HG03521 (cell line): ENCODE results near the gene OR2AE1.
"Not testable (repeated sequence)": the region's sequence is repeated elsewhere in the genome, so short reads cannot be mapped to it uniquely, and the experiment has no call there.

Source experiments
- ATAC-seq: cut with Tn5 transposase; IDR thresholded peaks from one replicate; pipeline ENCODE4 v1.9.1; 2021; ENCODE audit warnings: mild to moderate bottlenecking, moderate library complexity; ENCODE audit not compliant: unreplicated experiment

The OR2AE1 gene

DNA sequence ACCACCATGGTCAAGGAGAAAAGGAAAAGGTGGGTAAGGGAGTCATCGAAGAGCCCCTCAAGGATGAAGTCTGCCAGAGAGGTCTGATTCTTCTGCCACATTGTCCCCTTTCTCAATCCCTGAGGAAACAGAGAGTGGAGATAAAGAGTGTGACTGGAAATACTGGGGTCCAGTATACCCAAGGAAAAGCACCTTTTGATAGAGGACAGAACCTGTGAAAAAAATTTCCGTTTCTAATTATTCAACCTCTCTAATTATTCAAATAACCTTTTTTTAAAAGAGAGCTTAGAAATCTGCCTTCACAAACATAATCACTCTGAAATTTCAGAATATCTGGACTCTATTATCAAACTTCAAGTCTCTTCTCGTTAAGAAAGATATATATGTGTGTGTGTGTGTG, at the start of gene OR2AE1:
OR2AE1 (minus strand) TSS at position 101 of the 400 bp plus-strand sequence; CDS start at position 101, 0 bp downstream.
- ATAC-seq = no peak

DNA sequence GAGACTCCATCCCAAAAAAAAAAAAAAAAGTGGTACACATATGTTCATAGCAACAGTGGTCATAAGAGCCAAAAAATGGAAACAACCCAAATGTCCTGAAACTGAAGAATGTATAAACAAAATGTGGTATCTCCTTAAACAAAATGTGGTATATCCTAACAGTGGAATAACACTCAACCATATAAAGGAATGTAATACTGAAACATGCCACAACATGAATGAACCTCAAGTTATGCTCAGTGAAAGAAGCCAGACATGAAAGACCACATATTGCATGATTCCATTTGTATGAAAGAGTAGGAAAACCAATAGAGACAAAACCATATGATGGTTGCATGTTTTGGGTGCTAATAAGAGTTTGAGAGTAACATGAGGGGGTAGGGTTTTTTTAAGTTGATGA, 49.5 kb upstream of the OR2AE1 start:
- ATAC-seq = no peak

DNA sequence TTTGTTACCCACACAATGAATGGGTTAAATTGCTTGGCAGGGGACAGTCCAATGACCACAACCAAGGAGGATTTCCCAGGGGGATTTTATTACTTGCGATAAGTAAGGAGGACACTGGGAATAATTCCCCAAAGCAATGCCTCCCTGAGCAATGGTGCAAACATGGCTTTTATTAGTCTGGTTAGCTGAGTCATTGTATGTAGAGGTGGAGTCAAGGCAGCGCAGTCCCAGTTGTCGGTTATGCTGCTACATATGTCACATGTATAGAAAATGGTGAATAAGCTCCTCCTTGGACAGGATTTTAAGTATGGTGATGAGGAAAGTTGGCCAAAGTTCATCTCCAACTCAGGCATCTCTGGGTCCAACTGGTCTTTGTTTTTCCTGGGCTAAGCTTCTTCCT, 46.4 kb upstream of the OR2AE1 start:
- ATAC-seq = no peak

GRCh38 chr7:99920149-99920548, 43.3 kb upstream of the OR2AE1 start:
- ATAC-seq = no peak

DNA sequence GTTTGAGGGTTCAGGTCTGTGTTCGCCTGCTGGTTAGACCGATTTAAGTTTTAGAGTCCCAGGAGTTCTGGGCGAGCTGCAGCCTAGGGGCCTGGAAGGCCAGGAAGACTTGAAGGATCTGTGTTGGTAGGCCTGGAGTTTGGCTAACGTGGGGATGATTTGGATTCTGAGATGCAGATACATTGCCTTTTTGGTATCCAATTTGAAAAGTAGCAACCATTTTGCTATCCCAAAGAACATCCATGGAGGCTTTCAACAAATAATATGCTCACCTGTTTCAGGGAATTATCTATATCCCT, 42.9 kb upstream of the OR2AE1 start:
- no peak for ATAC-seq

- ATAC-seq = peak; percentile 96
Measured at GRCh38 chr7:99918959-99919813, 42.4 kb upstream of the OR2AE1 start, which contains the start of gene TRIM4. Gene TRIM4, minus strand, starts transcription at chr7:99919530. Its CDS starts 129 bp downstream, at chr7:99919401.

GRCh38 chr7:99910976-99911375, 34.1 kb upstream of the OR2AE1 start:
- no peak for ATAC-seq

GRCh38 chr7:99901581-99901980, 24.7 kb upstream of the OR2AE1 start:
- ATAC-seq = no peak

DNA sequence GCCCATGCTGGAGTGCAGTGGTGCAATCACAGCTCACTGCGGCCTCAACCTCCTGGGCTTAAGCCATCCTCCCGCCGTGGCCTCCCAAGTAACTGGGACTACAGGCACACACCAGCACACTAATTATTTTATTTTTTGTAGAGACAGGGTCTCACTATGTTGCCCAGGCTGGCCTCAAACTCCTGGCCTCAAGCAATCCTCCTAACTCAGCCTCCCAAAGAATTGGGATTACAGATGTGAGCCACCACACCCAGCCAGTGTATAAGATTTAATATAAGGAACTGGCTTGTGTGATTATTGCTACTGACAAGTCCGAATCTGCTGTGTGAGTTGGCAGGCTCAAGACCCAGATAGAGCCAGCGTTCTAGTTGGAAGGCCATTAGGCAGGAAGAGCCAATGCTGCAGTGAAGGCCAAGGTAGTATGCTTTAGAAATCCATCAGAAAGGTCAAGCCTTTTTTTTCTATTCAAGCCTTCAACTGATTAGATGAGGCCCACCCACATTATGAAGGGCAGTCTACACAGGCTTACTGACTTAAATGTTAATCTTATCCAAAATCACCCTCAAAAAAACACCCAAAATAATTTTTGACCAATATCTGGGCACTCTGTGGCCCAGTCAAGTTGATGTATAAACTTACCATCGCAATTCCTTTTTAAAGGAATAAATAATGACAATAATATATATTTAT, 23.1 kb upstream of the OR2AE1 start:
- ATAC-seq = no peak

- ATAC-seq = no peak
Measured at GRCh38 chr7:99898836-99899235, 22.0 kb upstream of the OR2AE1 start.

- ATAC-seq = no peak
Measured at GRCh38 chr7:99898023-99898357, 21.2 kb upstream of the OR2AE1 start.

- ATAC-seq = no peak
Measured at GRCh38 chr7:99897322-99898022, 20.6 kb upstream of the OR2AE1 start.

- ATAC-seq = no peak
Measured at GRCh38 chr7:99894738-99895137, 17.9 kb upstream of the OR2AE1 start.

GRCh38 chr7:99893280-99893679, 16.4 kb upstream of the OR2AE1 start:
- ATAC-seq = no peak

GRCh38 chr7:99890348-99890747, 13.5 kb upstream of the OR2AE1 start:
- not testable (repeated sequence) for ATAC-seq

DNA sequence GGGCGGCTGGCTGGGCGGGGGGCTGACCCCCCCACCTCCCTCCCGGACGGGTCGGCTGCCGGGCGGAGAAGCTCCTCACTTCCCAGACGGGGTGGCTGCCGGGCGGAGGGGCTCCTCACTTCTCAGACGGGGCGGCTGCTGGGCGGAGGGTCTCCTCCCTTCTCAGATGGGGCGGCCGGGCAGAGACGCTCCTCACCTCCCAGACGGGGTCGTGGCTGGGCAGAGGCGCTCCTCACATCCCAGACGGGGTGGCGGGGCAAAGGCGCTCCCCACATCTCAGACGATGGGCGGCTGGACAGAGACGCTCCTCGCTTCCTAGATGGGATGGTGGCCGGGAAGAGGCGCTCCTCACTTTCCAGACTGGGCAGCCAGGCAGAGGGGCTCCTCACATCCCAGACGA, 11.5 kb upstream of the OR2AE1 start:
- not testable (repeated sequence) for ATAC-seq

DNA sequence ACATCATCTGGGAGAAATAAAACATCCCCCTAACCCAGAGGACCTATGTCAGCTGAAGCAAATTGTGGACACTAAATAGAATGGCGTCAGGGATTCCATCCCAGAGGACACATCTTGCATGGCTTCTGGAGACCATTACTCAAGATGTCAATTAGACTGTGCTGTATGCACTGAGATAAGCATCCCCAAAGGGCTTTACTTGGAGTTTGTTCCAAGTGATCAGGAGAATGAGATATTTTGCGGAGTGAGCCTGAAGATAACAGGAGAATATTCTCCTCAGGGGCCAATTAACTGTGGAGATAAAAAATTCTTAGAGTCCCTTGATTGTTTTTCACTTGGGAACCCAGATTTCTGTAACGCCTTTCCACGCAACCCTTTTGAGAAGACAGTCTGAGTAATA, 4.5 kb upstream of the OR2AE1 start:
- ATAC-seq = no peak

DNA sequence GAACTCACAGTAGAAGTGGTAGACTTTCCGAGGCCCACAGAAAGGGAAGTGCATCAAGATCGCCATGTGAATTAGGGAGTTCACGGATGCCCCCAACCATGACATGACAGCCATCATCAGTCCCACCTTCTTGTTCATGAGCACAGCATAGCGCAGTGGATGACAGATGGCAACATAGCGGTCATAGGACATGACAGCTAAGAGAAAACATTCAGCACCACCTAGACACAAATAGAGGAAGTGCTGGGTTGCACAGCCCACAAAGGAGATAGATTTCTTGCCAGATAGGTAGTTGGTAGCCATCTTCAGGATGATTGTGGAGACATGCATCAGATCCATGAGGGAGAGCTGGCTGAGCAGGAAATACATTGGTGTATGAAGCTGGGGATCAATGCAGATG, 342 bp downstream of the OR2AE1 start:
- no peak for ATAC-seq

DNA sequence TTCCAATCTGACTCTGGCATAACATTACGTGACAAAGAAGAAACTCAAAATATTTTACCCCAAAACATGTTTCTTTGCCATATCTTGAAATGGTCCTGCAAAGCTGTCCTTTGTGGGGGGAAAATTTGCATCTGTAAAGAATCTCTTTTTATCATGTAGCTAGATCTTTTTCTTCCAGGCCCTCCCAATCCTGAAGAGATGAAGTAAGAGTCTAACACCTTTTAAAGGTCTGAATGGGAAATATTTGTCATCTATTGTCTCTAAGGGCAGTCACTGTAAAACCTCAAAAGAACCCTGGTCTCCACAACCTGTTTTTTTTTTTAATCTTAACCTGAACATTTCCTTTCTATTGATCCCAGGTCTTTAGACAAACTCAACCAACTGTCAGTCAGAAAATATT, 8.6 kb downstream of the OR2AE1 start:
- ATAC-seq = no peak

- ATAC-seq = not testable (repeated sequence)
Measured at GRCh38 chr7:99867477-99867876, 9.4 kb downstream of the OR2AE1 start.

- ATAC-seq = no peak
Measured at GRCh38 chr7:99863847-99864440, 12.9 kb downstream of the OR2AE1 start.
